Progenitor cell of endocrine pancreas (in vitro differentiated cells): ENCODE measurements around the gene TACC3. TPM values are rescaled to one million over a fixed set of nuclear protein-coding genes. Genes with fewer than 3 reads are reported as not detected.

Experiments
- DNase-seq: peaks from one replicate; pipeline ENCODE4 v3.0.0; 2021; ENCODE audit warnings: low spot score; ENCODE audit not compliant: unreplicated experiment
- H3K27ac Mint-ChIP-seq: 2 replicates; pipeline ENCODE4 v1.8.0; 2021; ENCODE audit warnings: mild to moderate bottlenecking, moderate library complexity, mixed read lengths
- H3K27me3 Mint-ChIP-seq: 2 replicates; pipeline ENCODE4 v1.8.0; 2021; ENCODE audit warnings: mixed read lengths
- H3K36me3 Mint-ChIP-seq: 2 replicates; pipeline ENCODE4 v1.8.0; 2022; ENCODE audit warnings: mixed read lengths; ENCODE audit not compliant: insufficient read depth
- H3K4me1 Mint-ChIP-seq: 2 replicates; pipeline ENCODE4 v1.8.0; 2021; ENCODE audit warnings: low read depth, mixed read lengths
- H3K4me3 Mint-ChIP-seq: 2 replicates; pipeline ENCODE4 v1.8.0; 2021; ENCODE audit warnings: low read depth, mild to moderate bottlenecking, moderate library complexity, mixed read lengths
- H3K9me3 Mint-ChIP-seq: 2 replicates; pipeline ENCODE4 v1.8.0; 2021; ENCODE audit warnings: low read depth, mixed read lengths
- total RNA-seq: library from RNA; stranded (reverse); gene quantifications from 2 replicates; pipeline ENCODE4 v1.2.1, GENCODE V29; 2021
- TF ChIP-seq, protein P1 (sequence below): fragments of 200-600 bp; sonication (generic); IDR thresholded peaks from one replicate; pipeline ENCODE4 v1.5.0; 2021; ENCODE audit warnings: antibody characterized with exemption, mild to moderate bottlenecking; ENCODE audit not compliant: unreplicated experiment

Gene TACC3
- total RNA-seq, 1 donor from 2014 or later = 56.2 TPM

GRCh38 chr4:1749826-1750225 lies 28.5 kb downstream of the TACC3 start:
- Mint-ChIP-seq H3K27me3 (no peaks in the 10 kb centered on the region), H3K4me3 (no peak overlapping the region), H3K27ac (no peak overlapping the region), H3K36me3 (no peaks in the 10 kb centered on the region), H3K9me3 (no peaks in the 10 kb centered on the region), H3K4me1 (no peaks in the 10 kb centered on the region)
- TF ChIP-seq, protein P1, sequence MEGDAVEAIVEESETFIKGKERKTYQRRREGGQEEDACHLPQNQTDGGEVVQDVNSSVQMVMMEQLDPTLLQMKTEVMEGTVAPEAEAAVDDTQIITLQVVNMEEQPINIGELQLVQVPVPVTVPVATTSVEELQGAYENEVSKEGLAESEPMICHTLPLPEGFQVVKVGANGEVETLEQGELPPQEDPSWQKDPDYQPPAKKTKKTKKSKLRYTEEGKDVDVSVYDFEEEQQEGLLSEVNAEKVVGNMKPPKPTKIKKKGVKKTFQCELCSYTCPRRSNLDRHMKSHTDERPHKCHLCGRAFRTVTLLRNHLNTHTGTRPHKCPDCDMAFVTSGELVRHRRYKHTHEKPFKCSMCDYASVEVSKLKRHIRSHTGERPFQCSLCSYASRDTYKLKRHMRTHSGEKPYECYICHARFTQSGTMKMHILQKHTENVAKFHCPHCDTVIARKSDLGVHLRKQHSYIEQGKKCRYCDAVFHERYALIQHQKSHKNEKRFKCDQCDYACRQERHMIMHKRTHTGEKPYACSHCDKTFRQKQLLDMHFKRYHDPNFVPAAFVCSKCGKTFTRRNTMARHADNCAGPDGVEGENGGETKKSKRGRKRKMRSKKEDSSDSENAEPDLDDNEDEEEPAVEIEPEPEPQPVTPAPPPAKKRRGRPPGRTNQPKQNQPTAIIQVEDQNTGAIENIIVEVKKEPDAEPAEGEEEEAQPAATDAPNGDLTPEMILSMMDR = no peak
- no peak for DNase-seq

GRCh38 chr4:1750381-1751154 lies 29.2 kb downstream of the TACC3 start:
- Mint-ChIP-seq H3K36me3 (no peaks in the 10 kb centered on the region), H3K27ac (no peak overlapping the region), H3K4me1 (no peaks in the 10 kb centered on the region), H3K9me3 (no peaks in the 10 kb centered on the region), H3K4me3 (no peak overlapping the region), H3K27me3 (no peaks in the 10 kb centered on the region)
- TF ChIP-seq, protein P1 = no peak
- no peak for DNase-seq

- H3K4me1 Mint-ChIP-seq = no peaks in the 10 kb centered on the region
- no peak overlapping the region for H3K4me3 Mint-ChIP-seq
- no peaks in the 10 kb centered on the region for H3K36me3 Mint-ChIP-seq
- TF ChIP-seq, protein P1 = no peak
- H3K27ac Mint-ChIP-seq = no peak overlapping the region
- no peaks in the 10 kb centered on the region for H3K9me3 Mint-ChIP-seq
- no peaks in the 10 kb centered on the region for H3K27me3 Mint-ChIP-seq
- no peak for DNase-seq
Observed at GRCh38 chr4:1751155-1751918, 30.0 kb downstream of the TACC3 start.

- DNase-seq = no peak
- Mint-ChIP-seq H3K36me3 (no peaks in the 10 kb centered on the region), H3K9me3 (no peaks in the 10 kb centered on the region), H3K4me1 (no peaks in the 10 kb centered on the region), H3K4me3 (no peak overlapping the region), H3K27me3 (no peaks in the 10 kb centered on the region), H3K27ac (no peak overlapping the region)
- TF ChIP-seq, protein P1 = no peak
Observed at GRCh38 chr4:1751919-1752283, 30.6 kb downstream of the TACC3 start.

DNA sequence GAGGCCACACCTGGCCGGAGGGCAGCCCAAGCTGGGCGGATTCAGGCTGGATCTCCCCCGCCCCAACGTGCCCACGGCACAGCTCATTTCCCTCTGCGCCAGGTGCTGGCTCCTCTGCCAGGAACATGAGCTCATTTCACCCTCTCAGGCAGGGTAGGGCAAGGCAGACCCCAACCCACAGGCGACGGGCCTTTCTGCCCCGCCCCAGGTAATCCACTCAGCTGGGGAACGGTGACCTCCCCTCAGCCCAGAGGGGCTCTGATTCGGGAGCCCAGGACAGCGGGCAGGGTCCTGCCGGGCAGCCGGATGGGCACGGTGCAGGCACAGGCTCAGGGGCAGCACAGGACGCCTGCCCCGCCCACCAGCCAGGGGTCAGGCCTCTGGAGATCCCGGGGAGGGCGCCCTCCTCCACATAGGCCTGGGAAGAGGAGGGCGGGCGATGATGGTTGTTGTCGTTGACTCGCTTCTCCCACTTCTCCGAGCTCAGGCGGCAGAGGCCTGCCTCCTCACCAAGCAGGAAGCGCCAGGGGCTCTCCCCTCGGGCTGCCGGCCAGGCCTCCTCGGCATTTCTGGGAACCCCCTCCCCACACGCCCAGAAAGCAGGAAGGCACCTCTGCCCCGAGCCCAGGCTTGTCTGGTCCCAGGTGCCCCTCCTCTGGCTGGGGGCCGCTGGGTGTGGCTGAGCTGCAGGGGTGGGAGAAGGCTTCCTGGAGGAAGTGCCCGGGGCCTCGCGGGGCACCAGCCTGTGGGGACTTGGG lies 31.1 kb downstream of the TACC3 start:
- no peaks in the 10 kb centered on the region for H3K36me3 Mint-ChIP-seq
- no peak overlapping the region for H3K27ac Mint-ChIP-seq
- TF ChIP-seq, protein P1 = no peak
- no peaks in the 10 kb centered on the region for H3K9me3 Mint-ChIP-seq
- no peak for DNase-seq
- no peak overlapping the region for H3K4me3 Mint-ChIP-seq
- H3K27me3 Mint-ChIP-seq = no peaks in the 10 kb centered on the region
- H3K4me1 Mint-ChIP-seq = no peaks in the 10 kb centered on the region
